Fibroblast of pulmonary artery (primary cell): ENCODE measurements around the gene LPP.

ENCODE experiments used
- DNase-seq: peaks from one replicate; pipeline ENCODE4 v3.0.0-alpha.2; 2010; ENCODE audit warnings: low read depth
- H3K4me3 ChIP-seq: replicated peaks from 2 replicates; pipeline ENCODE4 v1.5.1; 2011; ENCODE audit warnings: low read depth, mild to moderate bottlenecking, control low read depth, low read length, moderate library complexity
- TF ChIP-seq, protein P1 (sequence below): IDR thresholded peaks from 2 replicates; pipeline ENCODE4 v1.5.1; 2011; ENCODE audit warnings: mild to moderate bottlenecking, control low read depth, low read length, inconsistent platforms; ENCODE audit errors: missing control alignments

Gene LPP

DNA sequence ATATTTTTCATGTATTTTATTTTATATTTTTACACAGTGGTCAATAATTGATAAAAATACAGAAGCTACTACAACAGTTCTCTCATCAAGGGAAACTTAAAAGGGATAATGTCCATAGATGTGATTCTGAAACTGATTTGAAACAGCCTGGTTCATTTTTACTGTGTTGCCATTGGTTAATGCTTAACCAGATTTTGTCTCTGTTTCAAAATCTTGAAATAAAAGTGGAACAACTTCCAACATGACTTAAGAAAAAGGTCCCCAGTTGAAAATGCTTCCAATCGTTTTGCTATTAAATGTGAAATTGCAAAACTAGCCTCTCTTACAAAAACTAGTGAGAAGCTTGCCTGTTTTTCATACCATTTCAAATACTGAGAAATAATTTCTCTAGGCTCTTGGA, 240.7 kb downstream of the LPP start:
- no peak overlapping the region for H3K4me3 ChIP-seq
- TF ChIP-seq, protein P1, sequence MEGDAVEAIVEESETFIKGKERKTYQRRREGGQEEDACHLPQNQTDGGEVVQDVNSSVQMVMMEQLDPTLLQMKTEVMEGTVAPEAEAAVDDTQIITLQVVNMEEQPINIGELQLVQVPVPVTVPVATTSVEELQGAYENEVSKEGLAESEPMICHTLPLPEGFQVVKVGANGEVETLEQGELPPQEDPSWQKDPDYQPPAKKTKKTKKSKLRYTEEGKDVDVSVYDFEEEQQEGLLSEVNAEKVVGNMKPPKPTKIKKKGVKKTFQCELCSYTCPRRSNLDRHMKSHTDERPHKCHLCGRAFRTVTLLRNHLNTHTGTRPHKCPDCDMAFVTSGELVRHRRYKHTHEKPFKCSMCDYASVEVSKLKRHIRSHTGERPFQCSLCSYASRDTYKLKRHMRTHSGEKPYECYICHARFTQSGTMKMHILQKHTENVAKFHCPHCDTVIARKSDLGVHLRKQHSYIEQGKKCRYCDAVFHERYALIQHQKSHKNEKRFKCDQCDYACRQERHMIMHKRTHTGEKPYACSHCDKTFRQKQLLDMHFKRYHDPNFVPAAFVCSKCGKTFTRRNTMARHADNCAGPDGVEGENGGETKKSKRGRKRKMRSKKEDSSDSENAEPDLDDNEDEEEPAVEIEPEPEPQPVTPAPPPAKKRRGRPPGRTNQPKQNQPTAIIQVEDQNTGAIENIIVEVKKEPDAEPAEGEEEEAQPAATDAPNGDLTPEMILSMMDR, result no peak
- DNase-seq, result no peak

DNA sequence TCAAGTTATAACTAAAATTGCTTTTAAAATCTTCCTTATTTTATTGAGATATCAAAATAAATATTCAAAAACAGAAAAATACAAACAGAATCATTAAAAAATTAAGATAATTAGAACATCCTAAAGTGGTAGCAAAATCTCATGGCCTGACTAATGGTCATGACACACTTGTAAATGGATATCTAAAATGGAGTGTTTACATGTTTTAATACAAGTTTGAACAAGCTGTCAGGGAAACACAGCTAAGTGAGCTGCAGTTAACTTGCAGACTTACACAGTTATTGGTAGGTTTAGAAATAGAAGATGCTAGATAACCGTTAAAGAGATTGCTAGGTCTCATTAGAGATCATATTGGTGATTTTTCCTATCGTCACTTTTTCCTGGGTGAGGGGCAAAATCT, 242.3 kb downstream of the LPP start:
- TF ChIP-seq, protein P1, result no peak
- no peak overlapping the region for H3K4me3 ChIP-seq
- DNase-seq, result no peak

DNA sequence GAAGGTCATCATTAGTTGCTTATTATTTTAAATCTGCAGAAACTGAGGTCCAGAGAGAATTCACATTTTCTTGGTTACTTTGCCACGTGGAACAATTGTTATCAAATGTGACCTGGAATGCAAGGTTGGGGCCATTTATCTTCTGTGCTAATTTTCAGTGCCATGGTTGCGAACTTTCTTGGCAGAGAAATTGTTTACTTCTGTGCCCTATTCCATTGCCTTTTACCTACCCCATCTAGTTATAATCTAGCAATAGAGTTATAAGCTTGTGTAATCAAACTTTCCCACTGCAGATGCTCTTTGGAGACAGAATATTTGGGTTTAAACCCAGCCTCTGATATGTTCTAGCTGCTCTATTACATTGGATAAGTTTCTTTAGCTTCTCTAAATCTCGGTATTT, 242.9 kb downstream of the LPP start:
- no peak for DNase-seq
- H3K4me3 ChIP-seq, result no peak overlapping the region
- TF ChIP-seq, protein P1, result no peak

DNA sequence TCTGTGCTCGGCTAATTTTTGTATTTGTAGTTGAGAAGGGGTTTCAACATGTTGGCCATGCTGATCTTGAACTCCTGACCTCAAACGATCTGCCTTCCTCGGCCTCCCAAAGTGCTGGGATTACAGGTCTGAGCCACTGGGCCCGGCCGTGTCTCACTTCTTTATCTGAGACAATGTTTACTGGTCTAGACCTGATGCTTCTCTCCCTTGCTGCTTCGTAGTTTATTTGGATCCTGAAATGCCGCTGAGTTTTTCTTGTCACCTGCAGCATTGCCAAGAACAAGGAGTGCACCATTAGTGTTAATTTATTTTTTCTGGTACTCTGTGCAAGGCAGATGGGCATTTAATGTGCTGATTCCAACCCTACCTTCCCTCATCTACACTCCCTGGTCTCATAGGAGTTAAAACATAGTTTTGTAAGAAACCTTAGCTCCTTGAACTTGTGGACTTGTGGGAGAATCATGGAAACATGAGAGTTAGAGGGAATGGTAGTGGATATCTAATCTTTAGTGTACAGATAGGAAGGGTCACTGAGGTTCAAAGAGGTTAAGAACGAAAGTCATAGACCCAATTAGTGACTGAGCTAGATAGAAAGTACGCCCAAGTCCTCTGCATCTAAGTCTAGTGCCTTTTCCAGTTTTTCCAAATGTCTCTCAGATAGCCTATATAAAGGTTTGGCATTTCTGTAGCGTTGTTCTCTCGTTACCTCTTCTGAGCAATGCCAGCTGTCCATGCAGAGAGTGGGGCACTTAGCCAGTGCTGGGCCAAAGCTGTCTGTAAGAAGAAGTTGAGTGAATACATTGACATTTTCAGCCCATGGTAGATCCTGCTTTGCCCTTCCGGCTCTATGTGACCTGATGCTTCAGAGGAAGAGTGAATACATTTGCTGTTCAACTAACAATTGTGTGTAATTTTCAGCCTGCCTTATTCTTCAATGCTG, 244.1 kb downstream of the LPP start:
- no peak for DNase-seq
- TF ChIP-seq, protein P1, result no peak
- H3K4me3 ChIP-seq, result no peak overlapping the region

DNA sequence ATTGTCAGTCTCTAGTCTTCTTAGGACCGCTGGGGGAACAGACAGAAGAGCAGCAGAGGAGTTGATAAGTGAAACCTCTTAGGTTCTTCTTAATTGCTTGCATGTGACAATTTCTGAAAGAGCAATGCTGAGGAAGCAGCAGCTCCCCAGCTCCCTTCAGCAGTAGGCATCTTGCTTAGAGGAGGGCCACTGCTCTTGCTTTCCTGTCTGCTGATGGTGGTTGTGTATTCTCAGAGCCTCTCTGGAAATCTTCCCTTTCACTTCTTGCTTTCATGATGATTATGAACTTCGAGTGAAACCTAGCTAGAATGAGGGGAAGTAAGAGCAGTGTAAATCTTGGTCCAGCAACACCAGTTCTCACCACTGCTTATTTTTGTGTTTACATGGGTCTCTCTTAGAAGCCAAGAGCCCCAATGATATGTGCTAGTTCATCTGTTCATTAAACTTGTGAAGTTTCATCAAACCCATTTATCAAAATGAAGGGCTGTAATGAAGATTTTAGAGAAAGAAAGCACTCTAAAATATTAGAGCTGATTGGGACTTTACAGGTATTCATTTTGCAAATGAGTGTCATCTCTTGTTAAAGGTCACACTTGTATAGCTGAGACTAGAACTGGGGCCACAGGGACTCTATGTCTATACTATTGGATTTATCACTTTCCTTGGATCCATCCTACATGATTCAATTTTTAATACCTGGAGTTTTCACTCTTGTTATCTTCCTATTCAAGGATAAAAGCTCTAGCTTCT, 246.7 kb downstream of the LPP start:
- DNase-seq, result no peak
- no peak overlapping the region for H3K4me3 ChIP-seq
- TF ChIP-seq, protein P1, result no peak

DNA sequence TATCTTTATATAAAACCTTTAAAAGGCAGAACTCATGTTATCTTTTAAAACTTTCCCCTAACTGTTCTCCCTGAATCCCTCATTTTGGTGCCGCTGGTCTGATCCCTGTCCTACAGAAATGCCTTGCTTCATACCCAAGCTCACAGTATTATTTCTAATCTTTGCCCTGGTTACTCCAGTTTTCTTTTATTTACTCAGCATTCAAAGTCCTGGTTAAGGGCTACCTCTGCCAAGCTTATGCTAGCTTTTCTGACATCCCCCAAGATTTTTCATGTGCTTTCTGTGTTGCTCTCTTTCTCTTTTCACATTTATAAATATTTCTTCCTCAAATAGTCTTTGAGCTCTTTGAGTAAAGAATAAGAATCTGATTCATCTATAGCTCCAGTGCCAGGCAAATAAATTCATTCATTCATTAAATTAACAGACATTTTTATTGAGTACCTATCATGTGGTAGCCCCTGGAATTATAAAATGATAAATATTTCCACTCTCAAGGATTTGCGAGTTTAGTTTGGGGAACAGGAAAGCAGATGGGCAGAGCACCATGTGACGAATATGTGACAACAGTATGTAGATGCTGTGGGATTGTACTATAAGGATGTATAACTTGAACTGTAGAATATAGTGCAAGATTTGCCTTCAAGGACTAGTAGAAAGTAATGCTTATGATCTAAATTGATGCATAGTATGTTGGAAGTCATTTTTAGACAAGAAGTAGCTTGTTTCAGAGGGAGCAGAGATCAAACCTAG, 247.5 kb downstream of the LPP start:
- TF ChIP-seq, protein P1, result no peak
- H3K4me3 ChIP-seq, result no peak overlapping the region

More for the DNA sequence above, 247.5 kb downstream of the LPP start:
- DNase-seq, result no peak
